ENCODE data around the gene ZNF296. TPM values are rescaled to one million over a fixed set of nuclear protein-coding genes. Genes with fewer than 3 reads are reported as not detected.

The ZNF296 gene
- total RNA-seq, 1 experiment from 2014 or later, result 3.7 TPM

GRCh38 chr19:45059258-45059965, 16.9 kb downstream of the ZNF296 start:
- intact Hi-C loops (cut with micrococcal nuclease; ENCODE audit: unreplicated experiment), result loop anchor here (2.0 to 10.0 kb wide), 3 partner anchors 71 to 277 kb away; partner anchors contain the start of gene APOE
- no peaks in the 10 kb centered on the region for H3K9me3 ChIP-seq (ENCODE audit: insufficient read depth, low read depth)
- H3K9me2 ChIP-seq (ENCODE audit: insufficient read depth), result no peaks in the 10 kb centered on the region
- peaks cover 42% of the 10 kb centered on the region for H3K36me3 ChIP-seq (ENCODE audit: low read depth)
- H3F3A ChIP-seq (ENCODE audit: insufficient read depth, low read depth), result peaks cover 24% of the 10 kb centered on the region; the same call in 1 of the 2 replicates
- no peaks in the 10 kb centered on the region for H3K79me2 ChIP-seq (ENCODE audit: low read depth)
- H2AFZ ChIP-seq, result no peak overlapping the region
- peaks cover 43% of the 10 kb centered on the region for H4K20me1 ChIP-seq (ENCODE audit: insufficient read depth)
- no peak overlapping the region for H3K4me3 ChIP-seq
- ChIA-PET POLR2A (ENCODE audit: unreplicated experiment) (interaction anchor here (0.8 kb wide), 1 partner anchor 57 kb away, joined by 3 read pairs; no protein-coding TSS in a partner anchor), CTCF (interaction anchor here (0.6 to 1.6 kb wide), 3 partner anchors 13 to 288 kb away, joined by 3 to 6 read pairs (median 4); no protein-coding TSS in a partner anchor)
- H3K4me1 ChIP-seq (replicated peaks; ENCODE audit: insufficient read depth), result no peaks in the 10 kb centered on the region
- no TSS peak for BruUV-seq (replicated peaks)
- TF ChIP-seq, protein P1, sequence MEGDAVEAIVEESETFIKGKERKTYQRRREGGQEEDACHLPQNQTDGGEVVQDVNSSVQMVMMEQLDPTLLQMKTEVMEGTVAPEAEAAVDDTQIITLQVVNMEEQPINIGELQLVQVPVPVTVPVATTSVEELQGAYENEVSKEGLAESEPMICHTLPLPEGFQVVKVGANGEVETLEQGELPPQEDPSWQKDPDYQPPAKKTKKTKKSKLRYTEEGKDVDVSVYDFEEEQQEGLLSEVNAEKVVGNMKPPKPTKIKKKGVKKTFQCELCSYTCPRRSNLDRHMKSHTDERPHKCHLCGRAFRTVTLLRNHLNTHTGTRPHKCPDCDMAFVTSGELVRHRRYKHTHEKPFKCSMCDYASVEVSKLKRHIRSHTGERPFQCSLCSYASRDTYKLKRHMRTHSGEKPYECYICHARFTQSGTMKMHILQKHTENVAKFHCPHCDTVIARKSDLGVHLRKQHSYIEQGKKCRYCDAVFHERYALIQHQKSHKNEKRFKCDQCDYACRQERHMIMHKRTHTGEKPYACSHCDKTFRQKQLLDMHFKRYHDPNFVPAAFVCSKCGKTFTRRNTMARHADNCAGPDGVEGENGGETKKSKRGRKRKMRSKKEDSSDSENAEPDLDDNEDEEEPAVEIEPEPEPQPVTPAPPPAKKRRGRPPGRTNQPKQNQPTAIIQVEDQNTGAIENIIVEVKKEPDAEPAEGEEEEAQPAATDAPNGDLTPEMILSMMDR (conservative IDR thresholded peaks at IDR 0.05), result peak; percentile 99
- no peak for TF ChIP-seq EZH2 (IDR thresholded peaks at IDR 0.05; ENCODE audit: low read depth)
- H3K27ac ChIP-seq, result no peak overlapping the region
- DNase-seq, result peak; percentile 69 to 76
- no peak overlapping the region for H3K4me2 ChIP-seq
- H3K27me3 ChIP-seq (ENCODE audit: insufficient read depth, low read depth), result no peaks in the 10 kb centered on the region

DNA sequence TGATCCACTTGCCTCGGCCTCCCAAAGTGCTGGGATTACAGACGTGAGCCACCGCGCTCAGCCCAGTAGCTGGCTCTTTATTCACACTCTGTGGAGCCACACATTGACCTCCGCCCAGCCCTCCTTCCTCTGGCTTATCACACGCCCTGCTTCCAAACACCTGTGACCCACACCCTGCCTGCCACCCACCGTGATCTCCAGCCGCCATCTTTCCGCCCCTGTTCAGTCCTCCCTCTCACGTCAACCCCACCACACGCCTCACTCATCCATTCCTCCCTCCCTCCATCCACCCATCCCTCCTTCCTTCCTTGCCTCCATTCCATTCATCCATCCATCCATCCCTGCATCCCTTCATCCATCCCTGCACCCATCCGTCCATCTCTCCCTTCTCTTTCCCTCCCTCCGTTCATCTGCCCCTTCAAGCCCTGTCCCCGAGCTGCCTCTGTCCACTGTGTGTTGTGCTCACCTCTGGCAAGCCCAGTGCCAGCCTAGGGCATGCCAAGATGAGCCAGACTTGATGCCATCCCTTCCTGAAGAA, 17.6 kb downstream of the ZNF296 start:
- TF ChIP-seq, protein P1 (conservative IDR thresholded peaks at IDR 0.05), result no peak
- no peak for TF ChIP-seq EZH2 (IDR thresholded peaks at IDR 0.05; ENCODE audit: low read depth)
- no peak for DNase-seq
- Histone ChIP-seq H2AFZ (no peak overlapping the region), H3K4me2 (no peak overlapping the region), H3K27ac (no peak overlapping the region), H3K4me1 (replicated peaks; ENCODE audit: insufficient read depth) (no peaks in the 10 kb centered on the region), H3F3A (ENCODE audit: insufficient read depth, low read depth) (peaks cover 31% of the 10 kb centered on the region; the same call in 1 of the 2 replicates), H3K79me2 (ENCODE audit: low read depth) (no peaks in the 10 kb centered on the region), H3K4me3 (no peak overlapping the region), H3K9me2 (ENCODE audit: insufficient read depth) (no peaks in the 10 kb centered on the region), H3K27me3 (ENCODE audit: insufficient read depth, low read depth) (no peaks in the 10 kb centered on the region), H4K20me1 (ENCODE audit: insufficient read depth) (peaks cover 49% of the 10 kb centered on the region), H3K36me3 (ENCODE audit: low read depth) (peaks cover 42% of the 10 kb centered on the region), H3K9me3 (ENCODE audit: insufficient read depth, low read depth) (no peaks in the 10 kb centered on the region)
- intact Hi-C loops (cut with micrococcal nuclease; ENCODE audit: unreplicated experiment), result loop anchor here (2.0 to 10.0 kb wide), 3 partner anchors 70 to 276 kb away; partner anchors contain the start of gene APOE
- BruUV-seq (replicated peaks), result no TSS peak
- ChIA-PET POLR2A (ENCODE audit: unreplicated experiment) (no interaction called here), CTCF (interaction anchor here (1.6 kb wide), 1 partner anchor 16 kb away, joined by 4 read pairs; no protein-coding TSS in a partner anchor)

- no peak for TF ChIP-seq EZH2 (IDR thresholded peaks at IDR 0.05; ENCODE audit: low read depth)
- TF ChIP-seq, protein P1 (conservative IDR thresholded peaks at IDR 0.05), result no peak
- peaks cover 58% of the 10 kb centered on the region for H4K20me1 ChIP-seq (ENCODE audit: insufficient read depth)
- peaks cover 33% of the 10 kb centered on the region; the same call in 1 of the 2 replicates for H3F3A ChIP-seq (ENCODE audit: insufficient read depth, low read depth)
- H3K4me1 ChIP-seq (replicated peaks; ENCODE audit: insufficient read depth), result no peaks in the 10 kb centered on the region
- peaks cover 42% of the 10 kb centered on the region for H3K36me3 ChIP-seq (ENCODE audit: low read depth)
- CTCF ChIA-PET, result no interaction called here
- no peaks in the 10 kb centered on the region for H3K27me3 ChIP-seq (ENCODE audit: insufficient read depth, low read depth)
- no peaks in the 10 kb centered on the region for H3K9me3 ChIP-seq (ENCODE audit: insufficient read depth, low read depth)
- POLR2A ChIA-PET (ENCODE audit: unreplicated experiment), result interaction anchor here (0.7 kb wide), 1 partner anchor 227 kb away, joined by 5 read pairs; no protein-coding TSS in a partner anchor
- intact Hi-C loops (cut with micrococcal nuclease; ENCODE audit: unreplicated experiment), result loop anchor here (5.0 to 10.0 kb wide), 2 partner anchors 153 to 275 kb away; partner anchors contain the start of gene APOE
- BruUV-seq (replicated peaks), result no TSS peak
- no peaks in the 10 kb centered on the region for H3K9me2 ChIP-seq (ENCODE audit: insufficient read depth)
- H3K79me2 ChIP-seq (ENCODE audit: low read depth), result no peaks in the 10 kb centered on the region
- H3K27ac ChIP-seq, result no peak overlapping the region
- H2AFZ ChIP-seq, result no peak overlapping the region
- no peak overlapping the region for H3K4me2 ChIP-seq
- no peak for DNase-seq
- H3K4me3 ChIP-seq, result no peak overlapping the region
Observed at GRCh38 chr19:45057444-45057843, 18.8 kb downstream of the ZNF296 start.

Data from PC-9 (cell line).